ENCODE data around the gene RNF175.
"Not testable (repeated sequence)": the region's sequence is repeated elsewhere in the genome, so short reads cannot be mapped to it uniquely, and the experiment has no call there.

RNF175 gene

GRCh38 chr4:153669838-153670237 is 90.0 kb downstream of the RNF175 start:
- DNase-seq: no peak

- no peak for DNase-seq
These were observed 91.2 kb downstream of the RNF175 start for GRCh38 chr4:153668647-153669046.

- DNase-seq: not testable (repeated sequence)
These were observed 93.3 kb downstream of the RNF175 start for GRCh38 chr4:153666505-153666904.

- DNase-seq: no peak
These were observed 96.2 kb downstream of the RNF175 start for GRCh38 chr4:153663667-153664066.

- no peak for DNase-seq
These were observed 97.9 kb downstream of the RNF175 start for GRCh38 chr4:153661908-153662307.

GRCh38 chr4:153661215-153661822 is 98.5 kb downstream of the RNF175 start:
- peak; percentile 7 for DNase-seq
